ENCODE results near the gene PDCD6IP.
"Not testable (repeated sequence)": the region's sequence is repeated elsewhere in the genome, so short reads cannot be mapped to it uniquely, and the experiment has no call there.

Gene PDCD6IP

DNA sequence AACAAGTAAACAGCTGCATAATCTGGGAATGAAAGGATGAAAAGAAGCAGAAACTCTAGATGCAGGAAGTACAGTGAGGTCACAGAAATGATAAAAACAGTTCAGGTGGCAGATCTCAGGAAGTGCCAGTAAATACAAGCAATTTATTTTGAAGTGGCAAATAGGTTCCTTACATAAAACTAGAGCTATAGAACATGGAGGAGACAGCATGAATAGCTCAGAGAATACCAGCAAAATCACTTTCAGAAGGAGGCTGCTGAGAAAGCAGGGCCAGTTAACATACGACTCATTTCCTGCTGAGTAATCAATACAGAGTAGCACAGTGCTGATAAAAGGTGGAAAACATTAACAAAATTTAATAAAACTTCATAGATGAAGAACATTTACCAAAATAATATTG lies 57.0 kb downstream of the PDCD6IP start:
- not testable (repeated sequence) for DNase-seq

DNA sequence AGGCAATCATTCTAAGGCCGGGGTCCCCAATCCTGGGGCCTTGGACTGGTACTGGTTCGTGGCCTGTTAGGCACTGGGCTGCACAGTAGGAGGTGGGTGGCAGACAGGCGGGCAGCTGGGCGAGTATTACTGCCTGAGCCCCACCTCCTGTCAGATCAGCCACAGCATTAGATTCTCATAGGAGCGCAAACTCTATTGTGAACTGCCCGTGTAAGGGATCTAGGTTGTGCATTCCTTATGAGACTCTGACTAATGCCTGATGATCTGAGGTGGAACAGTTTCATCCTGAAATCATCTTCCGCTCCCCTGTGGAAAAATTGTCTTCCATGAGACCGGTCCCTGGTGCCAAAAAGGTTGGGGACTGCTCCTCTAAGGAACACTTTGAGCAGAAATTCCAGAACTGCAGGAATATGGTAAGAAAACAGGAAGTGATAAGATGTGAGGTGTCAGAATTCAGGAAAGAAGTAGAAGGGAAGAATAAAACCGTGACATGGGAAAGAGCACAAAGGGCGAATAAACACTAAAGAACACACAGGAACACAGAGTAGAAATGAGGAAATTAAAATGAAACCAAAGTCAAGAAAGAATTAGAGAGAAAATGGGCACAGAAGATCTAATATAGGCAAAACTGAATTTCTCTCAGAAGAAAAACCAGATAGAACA lies 57.6 kb downstream of the PDCD6IP start:
- no peak for DNase-seq

DNA sequence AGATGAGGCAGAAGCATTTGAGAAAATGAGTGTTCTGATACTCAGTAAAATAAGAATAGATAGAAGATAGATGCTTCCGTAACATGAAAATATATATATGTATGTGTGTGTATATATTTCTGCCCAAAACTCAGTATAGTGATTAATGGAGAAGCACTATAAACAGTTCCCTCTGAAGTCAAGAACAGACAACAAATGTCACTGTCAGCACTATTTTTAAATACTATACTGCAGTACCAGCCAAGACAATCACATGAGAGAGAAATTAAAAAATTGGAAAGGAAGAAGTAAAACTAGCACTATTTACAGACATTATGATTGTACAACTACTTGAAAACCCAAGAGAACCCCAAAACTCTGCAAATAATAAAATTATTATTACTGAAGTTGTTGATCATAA lies 59.3 kb downstream of the PDCD6IP start:
- DNase-seq = not testable (repeated sequence)

DNA sequence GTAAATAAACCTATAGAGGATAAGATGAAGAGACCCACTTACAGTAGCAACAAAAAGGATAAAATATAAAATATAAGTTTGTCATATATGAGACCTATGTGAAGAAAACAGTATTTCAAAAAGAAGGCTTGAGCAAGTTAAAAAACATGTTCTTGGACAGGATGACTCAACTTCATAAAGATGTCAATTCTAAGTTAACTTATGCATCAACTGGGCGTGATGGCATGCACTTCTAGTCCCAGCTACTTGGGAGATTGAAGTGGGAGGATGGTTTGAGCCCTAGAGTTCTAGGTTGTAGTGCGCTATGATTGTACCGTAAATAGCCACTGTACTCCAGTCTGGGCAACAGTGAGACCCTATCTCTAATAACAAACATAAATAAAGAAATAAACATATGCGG lies 59.7 kb downstream of the PDCD6IP start:
- no peak for DNase-seq

DNA sequence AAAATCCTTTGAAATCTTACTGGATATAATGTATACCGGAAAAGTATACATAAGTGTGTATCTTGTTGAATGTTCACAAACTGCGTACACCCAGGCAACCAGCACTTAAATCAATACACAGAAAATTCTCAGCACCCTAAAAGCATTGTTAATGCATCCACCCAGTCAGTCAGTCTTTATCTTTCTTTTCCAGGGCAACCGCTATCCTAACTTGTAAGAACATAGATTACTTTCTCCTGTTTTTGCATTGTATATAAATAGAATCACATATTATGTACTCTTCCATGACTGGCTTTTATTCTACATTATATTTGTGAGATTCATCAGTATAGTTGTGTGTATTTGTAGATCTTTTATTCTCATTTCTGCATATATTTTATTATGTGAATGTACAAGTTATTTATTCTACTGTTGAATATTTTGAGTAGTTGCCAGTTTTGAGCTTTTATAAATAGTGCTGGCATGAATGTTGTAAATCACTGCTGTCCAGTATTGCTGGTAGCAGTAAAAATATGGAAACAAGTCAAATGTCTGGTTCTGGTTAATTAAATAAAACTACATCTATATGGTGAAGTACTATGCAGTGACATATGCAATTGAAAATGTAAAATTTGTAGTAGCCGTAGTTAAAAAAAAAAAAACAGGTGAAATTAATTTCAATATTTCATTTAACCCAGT lies 62.1 kb downstream of the PDCD6IP start:
- DNase-seq = no peak

DNA sequence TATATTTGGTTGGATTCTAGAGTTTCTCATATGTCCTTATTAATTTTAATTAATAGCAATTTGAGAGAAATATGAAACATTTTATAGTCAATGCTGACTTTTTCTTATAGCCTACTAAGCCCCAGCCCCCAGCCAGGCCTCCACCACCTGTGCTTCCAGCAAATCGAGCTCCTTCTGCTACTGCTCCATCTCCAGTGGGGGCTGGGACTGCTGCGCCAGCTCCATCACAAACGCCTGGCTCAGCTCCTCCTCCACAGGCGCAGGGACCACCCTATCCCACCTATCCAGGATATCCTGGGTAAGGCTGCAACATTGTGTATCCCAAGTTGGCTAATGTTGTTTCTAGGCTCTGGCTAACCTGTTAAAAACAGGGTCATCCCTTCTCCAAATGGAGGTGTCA lies 66.7 kb downstream of the PDCD6IP start:
- DNase-seq = no peak

DNA sequence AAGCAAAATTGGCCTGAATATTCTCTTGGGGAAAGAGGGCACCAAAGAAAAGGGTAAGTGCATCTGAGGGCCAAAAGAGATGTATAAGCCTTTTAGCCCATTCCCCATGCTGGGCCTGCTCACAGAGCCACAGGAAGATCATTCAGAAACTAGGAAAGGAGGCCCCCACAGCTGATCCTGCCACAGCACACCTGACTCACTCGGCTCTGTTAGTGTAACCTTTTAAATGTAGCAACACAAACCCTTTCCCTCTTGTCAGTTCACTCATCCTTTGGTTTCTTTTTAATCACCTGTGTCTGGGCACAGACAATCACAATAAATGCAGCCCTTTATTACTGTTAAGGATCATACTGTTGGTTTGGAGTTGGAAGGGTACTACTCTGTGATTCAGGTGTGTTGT lies 69.9 kb downstream of the PDCD6IP start:
- no peak for DNase-seq

DNA sequence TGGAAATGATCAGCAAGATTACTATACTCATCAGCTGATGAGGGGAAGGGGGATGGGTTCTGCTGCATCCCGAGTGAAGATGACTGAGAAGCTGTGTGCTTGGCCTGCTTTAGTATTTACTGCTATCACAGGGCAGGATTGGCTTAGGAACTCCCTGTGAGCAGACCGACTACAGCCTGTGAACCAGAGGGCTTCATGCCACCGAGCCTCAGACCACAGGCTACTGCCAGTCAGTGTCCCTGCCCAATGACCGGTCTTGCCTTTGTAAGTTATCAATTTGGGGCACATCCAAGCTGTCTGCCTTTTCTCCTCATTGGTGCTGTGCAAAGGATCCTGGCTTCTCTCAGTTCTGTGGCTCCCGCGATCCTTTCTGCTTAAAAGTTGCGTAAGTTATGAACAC lies 71.5 kb downstream of the PDCD6IP start:
- no peak for DNase-seq

DNA sequence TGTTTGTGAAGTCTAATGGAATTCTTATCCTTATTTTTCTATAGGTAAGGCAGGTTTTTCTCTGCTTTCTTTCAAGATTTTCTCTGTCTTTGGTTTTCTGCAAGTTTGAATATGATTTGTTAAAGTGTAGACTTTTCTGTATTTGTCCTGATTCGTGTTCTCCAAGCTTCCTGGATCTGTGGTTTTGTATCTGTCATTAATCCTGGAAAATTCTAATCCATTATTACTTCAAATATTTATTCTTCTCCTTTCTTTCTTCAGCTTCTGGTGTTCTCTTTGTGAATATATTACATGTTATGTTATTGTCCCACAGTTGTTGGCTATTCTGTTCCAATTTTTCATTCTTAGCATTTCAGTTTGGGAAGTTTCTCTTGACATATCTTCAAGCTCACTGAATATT lies 76.4 kb downstream of the PDCD6IP start:
- no peak for DNase-seq

DNA sequence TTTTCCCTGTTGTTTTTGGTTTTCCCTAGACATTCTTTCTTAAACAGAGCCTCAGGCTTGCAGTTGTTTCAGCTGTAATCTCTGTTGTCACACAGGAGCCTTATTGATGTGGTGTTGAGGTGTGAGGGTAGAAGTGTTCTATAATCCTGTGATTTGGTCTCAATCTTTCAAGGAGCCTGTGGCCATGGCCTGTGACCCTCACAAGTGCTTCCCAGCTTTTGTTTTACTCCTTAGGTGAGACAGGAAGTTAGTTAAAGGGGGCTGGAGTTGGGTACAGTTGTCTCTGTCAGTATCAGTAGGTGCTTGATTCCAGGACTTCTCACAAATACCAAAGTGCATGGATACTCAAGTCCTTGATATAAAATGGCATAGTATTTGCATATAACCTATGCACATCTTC lies 77.2 kb downstream of the PDCD6IP start:
- DNase-seq = no peak

DNA sequence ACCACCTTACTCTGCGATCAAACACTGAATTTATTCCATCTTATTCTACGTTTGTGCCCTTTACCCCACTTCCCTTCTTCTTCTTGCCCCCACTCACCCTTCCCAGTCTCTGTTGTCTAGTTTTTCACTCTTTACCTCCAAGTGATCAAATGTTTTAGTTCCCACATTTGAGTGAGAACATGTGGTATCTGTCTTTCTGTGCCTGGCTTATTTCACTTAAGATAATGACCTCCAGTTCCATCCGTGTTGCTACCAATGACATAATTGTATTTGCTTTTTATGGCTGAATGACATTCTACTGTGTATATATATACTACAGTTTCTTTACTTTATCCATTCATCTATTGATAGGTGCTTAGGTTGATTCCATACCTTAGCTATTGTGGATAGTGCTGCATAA lies 78.8 kb downstream of the PDCD6IP start:
- peak; percentile 52 for DNase-seq

DNA sequence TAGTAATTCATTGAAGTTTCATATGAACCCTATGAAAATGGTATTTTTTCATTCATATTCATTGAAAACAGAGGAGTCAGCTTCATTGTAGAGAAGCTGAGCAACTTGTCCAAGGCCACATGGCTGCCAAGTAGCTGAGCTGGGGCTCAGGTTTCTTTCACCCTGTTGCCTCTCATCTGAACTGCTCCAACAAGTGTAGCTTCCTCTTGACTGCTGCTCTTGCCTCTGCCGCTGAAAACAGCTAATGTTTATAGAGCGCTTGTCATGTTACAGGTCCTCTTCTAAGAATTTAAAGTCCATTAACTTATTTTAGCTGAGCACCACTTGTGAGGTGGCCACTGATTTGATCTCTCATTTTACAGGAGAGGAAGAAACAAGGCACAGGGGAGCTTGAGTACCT lies 81.1 kb downstream of the PDCD6IP start:
- DNase-seq = peak; percentile 65

DNA sequence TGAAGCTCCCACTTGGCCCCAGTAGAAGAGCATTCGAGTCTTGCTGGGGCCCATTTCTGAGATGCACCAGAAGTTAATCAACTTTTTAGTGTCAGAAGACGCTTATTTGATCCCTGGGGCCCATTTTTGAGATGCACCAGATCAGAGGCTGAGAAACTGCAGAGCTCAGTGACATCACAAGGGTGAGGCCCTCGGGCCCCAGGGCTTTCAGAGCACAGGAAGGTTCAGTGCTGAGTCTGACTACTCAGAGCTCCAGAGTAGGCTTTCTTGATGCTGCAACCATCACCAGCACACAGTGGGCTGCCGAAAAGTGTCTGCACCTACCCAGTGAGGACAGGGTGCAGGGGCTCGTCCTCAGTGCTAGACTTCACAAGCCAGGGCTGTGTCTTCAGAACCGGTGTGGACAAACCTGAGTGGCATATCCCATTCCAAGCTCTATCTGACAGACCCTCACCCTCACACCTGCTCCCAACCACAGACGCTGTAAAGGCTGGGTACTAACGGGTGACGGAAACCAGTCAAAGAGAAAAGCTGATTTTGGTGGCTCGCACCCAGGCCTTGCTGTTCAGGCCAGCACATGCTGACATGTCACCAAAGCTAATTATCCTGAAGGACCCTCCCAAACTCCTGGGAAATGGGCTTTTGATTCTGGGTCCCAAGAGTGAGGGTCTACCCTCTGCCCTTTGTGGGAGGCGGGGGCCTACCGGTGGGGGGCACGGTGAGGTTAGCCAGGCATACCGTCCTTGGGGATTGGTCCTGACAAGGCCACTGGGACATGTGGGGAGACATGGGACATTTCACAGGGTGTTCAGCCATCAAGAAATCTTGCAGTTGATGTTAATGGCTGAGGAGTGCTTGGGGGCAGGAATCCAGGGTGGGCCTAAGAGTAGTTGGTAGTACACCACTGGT lies 83.0 kb downstream of the PDCD6IP start:
- DNase-seq = no peak

DNA sequence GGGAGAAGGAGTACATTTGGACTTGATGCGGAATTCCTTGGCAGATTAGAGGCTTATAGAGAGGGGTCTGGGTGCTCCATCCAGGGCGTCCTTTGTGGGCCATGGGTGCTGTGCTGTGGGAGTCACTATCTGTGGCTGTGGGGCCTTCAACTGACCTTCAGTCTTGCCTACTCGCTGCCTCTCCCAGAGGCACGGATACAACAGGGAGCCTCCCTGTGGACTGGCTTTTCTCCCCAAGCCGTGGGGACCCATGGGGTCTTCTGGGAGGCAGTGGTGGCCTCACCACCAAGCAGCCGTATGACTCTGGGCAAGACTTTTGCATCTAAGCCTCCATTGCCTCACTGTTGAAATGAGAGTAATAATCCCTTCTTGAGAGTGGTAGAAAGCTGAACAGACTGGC lies 83.9 kb downstream of the PDCD6IP start:
- DNase-seq = no peak

DNA sequence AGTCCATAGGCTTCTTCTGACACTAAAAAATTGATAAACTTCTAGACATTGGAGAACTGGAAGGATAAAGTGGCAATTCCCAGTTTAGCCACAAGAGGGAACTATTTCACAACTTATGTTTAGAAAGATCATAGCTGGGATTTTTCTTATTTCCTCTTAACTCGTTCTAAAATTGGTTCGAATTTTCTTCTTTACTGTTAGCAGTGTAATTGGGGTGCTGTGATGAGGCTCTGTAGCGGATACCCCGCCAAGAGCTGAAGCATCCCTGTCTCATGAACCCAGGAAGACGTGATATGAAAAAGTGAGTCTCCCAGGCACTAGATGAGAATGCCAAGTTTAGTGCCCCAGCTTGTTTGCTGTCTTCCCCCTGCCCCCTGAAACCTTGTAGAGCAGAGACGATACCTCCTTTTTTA lies 85.1 kb downstream of the PDCD6IP start:
- DNase-seq = peak; percentile 35

DNA sequence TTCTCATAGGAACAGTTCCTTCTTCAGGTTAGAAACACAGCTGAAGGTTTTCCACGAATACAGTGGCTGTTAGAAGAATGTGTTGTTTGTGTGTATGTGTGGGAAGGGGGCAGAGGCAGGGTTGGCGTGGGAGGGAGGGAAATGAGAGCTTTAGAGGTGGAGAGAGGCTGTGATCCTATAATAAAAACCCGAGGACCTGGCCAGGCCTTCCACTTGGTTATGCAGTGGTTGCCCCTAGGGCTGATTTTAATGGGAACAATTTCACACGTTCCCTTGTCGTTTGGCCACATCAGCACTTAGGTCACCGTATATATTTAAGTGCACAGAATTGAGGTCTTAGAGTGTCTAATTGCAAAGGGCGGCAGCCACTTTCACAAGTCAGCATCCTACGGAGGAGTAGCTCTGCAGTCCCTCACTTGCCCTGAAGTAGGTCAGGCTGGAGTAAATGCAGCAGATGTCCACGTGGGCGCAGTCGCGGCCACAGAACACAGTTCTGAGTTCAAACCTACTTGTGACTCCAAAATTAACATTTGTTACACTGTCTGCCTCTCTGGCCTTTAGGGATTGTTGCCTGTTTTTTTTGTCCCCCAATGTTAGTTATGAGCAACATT lies 85.6 kb downstream of the PDCD6IP start:
- no peak for DNase-seq

DNA sequence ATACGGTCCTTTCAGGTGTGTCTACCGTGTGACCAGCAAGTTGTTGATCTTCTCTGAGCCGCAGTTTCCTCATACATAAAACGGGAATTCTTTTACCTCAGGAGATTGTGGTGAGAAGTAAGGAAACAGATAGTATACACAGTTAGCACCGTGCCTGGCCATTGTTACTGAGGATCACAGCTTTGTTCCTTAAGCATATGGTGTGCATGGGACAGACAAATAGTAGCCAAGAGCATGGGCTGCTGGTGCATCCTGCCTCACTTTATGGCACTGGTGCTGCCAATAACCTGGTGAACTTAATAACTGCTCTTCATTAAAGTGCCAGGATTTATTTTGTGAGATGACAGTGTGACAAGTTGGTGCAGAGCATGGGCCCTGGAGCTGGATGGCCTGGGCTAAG lies 86.3 kb downstream of the PDCD6IP start:
- no peak for DNase-seq

DNA sequence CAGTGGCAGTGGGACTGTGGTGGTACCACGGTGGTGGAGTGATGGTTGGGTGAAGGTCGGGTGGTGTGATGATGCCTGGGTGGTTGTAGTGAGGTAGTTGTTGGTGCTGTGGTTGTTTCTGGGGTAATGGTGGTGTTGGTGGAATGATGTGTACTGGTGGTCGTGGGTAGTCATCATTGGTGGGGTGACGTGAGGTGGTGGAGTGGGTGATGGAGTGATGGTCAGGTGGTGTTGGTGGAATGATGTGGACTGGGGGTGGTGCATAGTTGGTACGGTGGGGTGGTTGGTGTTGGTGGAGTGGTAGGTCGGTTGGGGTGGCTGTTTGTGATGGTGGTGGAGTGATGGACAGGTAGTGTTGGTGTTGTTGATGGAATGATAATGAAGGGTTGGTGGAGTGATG lies 87.1 kb downstream of the PDCD6IP start:
- DNase-seq = no peak

DNA sequence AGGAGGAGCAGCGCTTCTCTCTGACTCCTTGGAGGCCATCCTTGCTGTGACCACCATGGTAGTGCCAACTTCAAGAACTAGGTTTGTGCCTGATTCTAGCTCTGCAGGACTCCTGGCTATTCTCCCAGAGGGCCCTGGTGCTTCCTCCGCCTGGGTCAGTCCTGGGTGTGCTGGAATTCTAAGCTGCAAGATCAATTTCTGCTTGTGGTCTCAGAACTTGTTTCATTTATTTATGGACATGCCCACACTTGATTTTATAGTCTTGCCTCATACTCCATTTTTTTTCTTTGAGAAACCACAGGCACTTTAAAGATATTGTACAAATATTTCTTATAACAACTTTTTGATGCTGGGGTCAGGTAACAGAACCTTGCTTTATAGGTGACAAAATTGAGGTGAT lies 87.6 kb downstream of the PDCD6IP start:
- no peak for DNase-seq

DNA sequence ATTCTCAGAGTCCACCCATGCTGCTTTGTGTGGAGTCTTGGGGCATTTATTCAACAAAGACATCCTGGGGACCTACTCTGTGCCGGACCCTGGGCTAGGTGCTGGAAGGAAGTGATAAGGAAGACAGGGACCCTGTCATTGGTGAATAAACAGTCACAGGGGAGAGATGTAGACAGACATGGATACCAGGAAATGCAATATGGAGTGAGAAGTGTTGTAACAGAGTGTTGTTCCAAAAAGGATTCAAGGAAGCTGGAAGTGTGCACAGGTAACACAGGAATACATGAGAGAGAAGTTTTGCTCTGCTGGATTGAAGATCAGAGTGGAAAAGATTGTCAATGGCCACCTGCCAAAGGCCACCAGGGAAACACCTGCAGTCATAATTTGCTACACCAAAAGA lies 89.0 kb downstream of the PDCD6IP start:
- no peak for DNase-seq

DNA sequence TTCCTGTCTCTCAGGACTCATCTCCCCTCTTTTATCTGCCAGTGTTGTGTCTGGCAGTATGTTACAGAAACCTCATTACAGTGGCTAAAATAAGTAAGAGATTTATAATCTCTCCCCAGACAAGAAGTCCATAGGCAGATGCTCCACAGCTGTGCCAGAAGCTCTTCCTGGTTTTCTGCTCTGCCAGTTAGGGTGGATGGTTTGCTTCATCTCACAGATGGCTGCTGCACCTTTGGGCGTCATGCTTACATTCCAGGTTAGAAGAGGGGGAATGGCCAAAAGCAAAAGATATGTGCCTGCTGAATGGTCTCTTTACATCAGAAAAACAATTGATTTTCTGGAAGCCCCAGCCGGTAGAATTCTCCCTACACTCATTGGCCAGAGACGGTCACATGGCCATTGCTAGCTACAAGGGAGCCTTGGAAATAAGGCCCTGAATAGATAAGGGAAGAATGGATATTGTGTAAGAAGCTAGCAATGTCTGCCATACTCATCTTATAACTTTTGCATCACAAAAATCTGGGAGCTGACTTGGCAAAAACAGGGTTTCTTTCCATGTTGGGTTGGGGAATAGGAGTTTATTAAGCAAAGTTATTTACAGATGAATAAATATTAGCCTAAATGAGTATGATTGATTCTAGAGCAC lies 91.1 kb downstream of the PDCD6IP start:
- no peak for DNase-seq

DNA sequence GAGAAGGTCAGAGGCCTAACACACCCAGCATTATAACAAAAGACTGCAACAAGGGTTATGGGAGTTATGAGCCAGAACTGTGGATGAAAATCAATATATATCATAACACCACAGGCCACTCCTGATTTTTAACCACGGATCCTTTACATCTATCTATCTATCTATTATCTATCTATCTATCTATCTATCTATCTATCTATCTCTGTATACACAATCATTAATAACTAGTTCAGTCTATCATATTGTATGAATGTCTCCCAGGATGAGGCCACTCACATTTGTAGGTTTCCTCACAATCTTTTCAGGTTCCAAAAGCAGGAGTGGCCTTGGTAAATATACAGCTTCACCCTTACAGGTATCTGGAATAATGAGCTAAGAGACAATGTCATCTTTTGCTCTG lies 94.2 kb downstream of the PDCD6IP start:
- no peak for DNase-seq

DNA sequence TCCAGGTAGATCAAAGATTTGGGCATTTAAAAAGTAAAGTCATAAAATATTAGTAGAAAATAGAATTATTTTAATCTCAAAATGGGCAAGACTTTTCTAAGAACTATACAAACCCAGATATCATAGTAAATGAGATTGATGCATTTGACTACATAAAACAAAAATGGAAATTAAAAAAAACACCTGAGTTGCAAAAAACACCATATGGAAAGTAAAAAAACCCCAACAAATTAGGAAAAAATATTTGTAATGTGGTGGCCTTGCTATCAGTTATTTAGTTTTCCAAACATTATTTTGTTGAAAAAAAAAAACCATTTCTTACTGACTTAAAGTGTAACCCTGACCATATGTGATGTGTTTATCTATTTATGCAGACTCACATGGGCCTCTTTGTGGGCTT lies 97.2 kb downstream of the PDCD6IP start:
- DNase-seq = no peak
